ENCODE measurements around the gene ERC1. TPM values are rescaled to one million over a fixed set of nuclear protein-coding genes. Genes with fewer than 3 reads are reported as not detected.

Gene ERC1
- total RNA-seq, 1 experiment from 2014 or later: 12.3 TPM

GRCh38 chr12:1305063-1305434 lies 314.0 kb downstream of the ERC1 start:
- no peaks in the 10 kb centered on the region for H3K36me3 ChIP-seq (ENCODE audit: low read depth, low read length)
- ChIA-PET CTCF (no interaction called here), POLR2A (ENCODE audit: unreplicated experiment) (interaction anchor here (0.6 kb wide), 1 partner anchor 13 kb away, joined by 7 read pairs; no protein-coding TSS in a partner anchor)
- H3K27me3 ChIP-seq (ENCODE audit: low read length): no peaks in the 10 kb centered on the region
- no peaks in the 10 kb centered on the region for H3K9me2 ChIP-seq (replicated peaks; ENCODE audit: low read length)
- H3K9me3 ChIP-seq (ENCODE audit: low read length): no peaks in the 10 kb centered on the region
- H3K4me3 ChIP-seq (ENCODE audit: low read length): no peak overlapping the region
- H3K9ac ChIP-seq (ENCODE audit: low read length): no peak overlapping the region
- intact Hi-C loops (cut with micrococcal nuclease): no loop called here
- no peak overlapping the region for H3K27ac ChIP-seq (ENCODE audit: low read length)
- no peak for TF ChIP-seq EZH2 (IDR thresholded peaks at IDR 0.05; ENCODE audit: low read length, unreplicated experiment)
- no peaks in the 10 kb centered on the region for H3F3A ChIP-seq (ENCODE audit: low read length, unreplicated experiment)
- BruUV-seq (replicated peaks): no TSS peak
- no peak overlapping the region for H2AFZ ChIP-seq (ENCODE audit: low read length)
- no peak overlapping the region for H3K4me2 ChIP-seq (ENCODE audit: low read length)
- DNase-seq (no peak), ATAC-seq (no peak)
- H3K4me1 ChIP-seq (ENCODE audit: insufficient read depth, low read length): peaks cover 12% of the 10 kb centered on the region
- no peaks in the 10 kb centered on the region for H4K20me1 ChIP-seq (ENCODE audit: low read length)
- no peaks in the 10 kb centered on the region for H3K79me2 ChIP-seq (ENCODE audit: low read length)

- POLR2A ChIA-PET (ENCODE audit: unreplicated experiment): interaction anchor here (0.6 kb wide), 1 partner anchor 12 kb away, joined by 7 read pairs; no protein-coding TSS in a partner anchor
- H3K27me3 ChIP-seq (ENCODE audit: low read length): no peaks in the 10 kb centered on the region
- no peak overlapping the region for H3K27ac ChIP-seq (ENCODE audit: low read length)
- ATAC-seq: no peak
- intact Hi-C loops (cut with micrococcal nuclease): no loop called here
- no peaks in the 10 kb centered on the region for H3K79me2 ChIP-seq (ENCODE audit: low read length)
- H4K20me1 ChIP-seq (ENCODE audit: low read length): no peaks in the 10 kb centered on the region
- peaks cover 12% of the 10 kb centered on the region for H3K4me1 ChIP-seq (ENCODE audit: insufficient read depth, low read length)
- no TSS peak for BruUV-seq (replicated peaks)
- CTCF ChIA-PET: no interaction called here
- H3K9me2 ChIP-seq (replicated peaks; ENCODE audit: low read length): no peaks in the 10 kb centered on the region
- no peaks in the 10 kb centered on the region for H3K9me3 ChIP-seq (ENCODE audit: low read length)
- H3K9ac ChIP-seq (ENCODE audit: low read length): no peak overlapping the region
- no peak overlapping the region for H3K4me3 ChIP-seq (ENCODE audit: low read length)
- H3K4me2 ChIP-seq (ENCODE audit: low read length): no peak overlapping the region
- H3F3A ChIP-seq (ENCODE audit: low read length, unreplicated experiment): no peaks in the 10 kb centered on the region
- H3K36me3 ChIP-seq (ENCODE audit: low read depth, low read length): no peaks in the 10 kb centered on the region
- no peak for DNase-seq
- no peak overlapping the region for H2AFZ ChIP-seq (ENCODE audit: low read length)
- TF ChIP-seq EZH2phosphoT487 (IDR thresholded peaks at IDR 0.05; ENCODE audit: borderline replicate concordance, low read length): no peak
- no peak for TF ChIP-seq CTCF (conservative IDR thresholded peaks at IDR 0.05; ENCODE audit: low read depth, low read length)
- no peak for TF ChIP-seq EZH2 (IDR thresholded peaks at IDR 0.05; ENCODE audit: low read length, unreplicated experiment)
Observed at GRCh38 chr12:1305791-1306500, 314.9 kb downstream of the ERC1 start.

GRCh38 chr12:1306817-1307216 lies 315.8 kb downstream of the ERC1 start:
- no peak for ATAC-seq
- no TSS peak for BruUV-seq (replicated peaks)

More at GRCh38 chr12:1306817-1307216, 315.8 kb downstream of the ERC1 start:
- no peaks in the 10 kb centered on the region for H4K20me1 ChIP-seq (ENCODE audit: low read length)
- no peaks in the 10 kb centered on the region for H3K9me3 ChIP-seq (ENCODE audit: low read length)
- no peaks in the 10 kb centered on the region for H3K79me2 ChIP-seq (ENCODE audit: low read length)
- H3F3A ChIP-seq (ENCODE audit: low read length, unreplicated experiment): no peaks in the 10 kb centered on the region
- intact Hi-C loops (cut with micrococcal nuclease): no loop called here
- H3K9me2 ChIP-seq (replicated peaks; ENCODE audit: low read length): no peaks in the 10 kb centered on the region
- CTCF ChIA-PET: no interaction called here
- H3K4me1 ChIP-seq (ENCODE audit: insufficient read depth, low read length): peaks cover 12% of the 10 kb centered on the region
- H3K27ac ChIP-seq (ENCODE audit: low read length): no peak overlapping the region
- no peaks in the 10 kb centered on the region for H3K36me3 ChIP-seq (ENCODE audit: low read depth, low read length)
- no peaks in the 10 kb centered on the region for H3K27me3 ChIP-seq (ENCODE audit: low read length)
- no peak overlapping the region for H3K9ac ChIP-seq (ENCODE audit: low read length)
- no peak for DNase-seq
- no peak overlapping the region for H3K4me2 ChIP-seq (ENCODE audit: low read length)
- TF ChIP-seq CTCF (conservative IDR thresholded peaks at IDR 0.05; ENCODE audit: low read depth, low read length): no peak
- no peak for TF ChIP-seq EZH2phosphoT487 (IDR thresholded peaks at IDR 0.05; ENCODE audit: borderline replicate concordance, low read length)
- no peak for TF ChIP-seq EZH2 (IDR thresholded peaks at IDR 0.05; ENCODE audit: low read length, unreplicated experiment)
- POLR2A ChIA-PET (ENCODE audit: unreplicated experiment): no interaction called here
- no peak overlapping the region for H3K4me3 ChIP-seq (ENCODE audit: low read length)
- H2AFZ ChIP-seq (ENCODE audit: low read length): no peak overlapping the region
